B cell (primary cell): ENCODE measurements around the gene EGFR. TPM values are rescaled to one million over a fixed set of nuclear protein-coding genes. Genes with fewer than 3 reads are reported as not detected.

Experiments used
- ATAC-seq: fragments of 200-7000 bp; cut with Tn5 transposase; one replicate; pipeline ENCODE4 v1.10.0; 2021; ENCODE audit warnings: low read depth, mild to moderate bottlenecking, moderate number of reproducible peaks, moderate library complexity
- CTCF ChIA-PET: fragments of 350-600 bp; sonication (Branson Sonifier 250); formaldehyde crosslinking; loops from one replicate; lab custom pipeline; 2021; ENCODE audit warnings: antibody characterized with exemption, inconsistent platforms; lab: Charles Lee
- POLR2A ChIA-PET: fragments of 350-600 bp; sonication (Branson Sonifier 250); formaldehyde crosslinking; loops from one replicate; lab custom pipeline; 2021; ENCODE audit warnings: antibody characterized with exemption; lab: Charles Lee
- DNase-seq: peaks from one replicate; pipeline ENCODE4 v3.0.0; 2013
- H2AFZ ChIP-seq: 2 replicates; pipeline ENCODE4 v1.6.1; 2012; ENCODE audit warnings: mild to moderate bottlenecking, low read depth, low read length; ENCODE audit not compliant: insufficient read depth, poor library complexity, severe bottlenecking
- H3K27ac ChIP-seq, 2 donors: 1 replicate in 1 of 2; 2 replicates in 1 of 2; pipeline ENCODE4 v1.5.1; 2012 to 2013; ENCODE audit warnings: low read length in 2 of 2, mild to moderate bottlenecking in 2 of 2, moderate library complexity in 1 of 2
- H3K27me3 ChIP-seq, 4 experiments: fragments of 200-600 bp in 1 of 4; sonication (generic) in 1 of 4; replicated peaks in 1 of 4; 1 replicate in 2 of 4; 2 replicates in 2 of 4; pipeline versions ENCODE4 v1.6.1 to v1.7.0; 2013 to 2016; ENCODE audit warnings: low read length in 3 of 4, mild to moderate bottlenecking in 2 of 4, mixed read lengths in 1 of 4, moderate library complexity in 1 of 4; ENCODE audit not compliant: insufficient read depth in 4 of 4, control insufficient read depth in 3 of 4; ENCODE audit errors: control extremely low read depth in 1 of 4
- H3K36me3 ChIP-seq, 2 experiments: replicated peaks in 1 of 2; 1 replicate in 1 of 2; 2 replicates in 1 of 2; pipeline versions ENCODE4 v1.6.1 to v1.7.1; 2013; ENCODE audit warnings: low read length in 1 of 2; ENCODE audit not compliant: insufficient read depth in 2 of 2, control insufficient read depth in 1 of 2; ENCODE audit errors: control extremely low read depth in 1 of 2, extremely low read depth in 1 of 2
- H3K4me1 ChIP-seq, 2 donors: fragments of 200-600 bp in 1 of 2; sonication (generic) in 1 of 2; 1 replicate in 1 of 2; 2 replicates in 1 of 2; pipeline versions ENCODE4 v1.5.1 to v1.6.1; 2013 to 2017; ENCODE audit warnings: low read length in 2 of 2; ENCODE audit not compliant: control insufficient read depth in 2 of 2, insufficient read depth in 2 of 2
- H3K4me2 ChIP-seq: replicated peaks from 2 replicates; pipeline ENCODE3; 2012; ENCODE audit warnings: mild to moderate bottlenecking, low read depth, low read length; ENCODE audit not compliant: poor library complexity, severe bottlenecking
- H3K4me3 ChIP-seq, 5 experiments: fragments of 200-600 bp in 1 of 5; sonication (generic) in 1 of 5; 1 replicate in 3 of 5; 2 replicates in 2 of 5; pipeline versions ENCODE4 v1.5.1 to v1.7.0; 2011 to 2016; ENCODE audit warnings: low read length in 4 of 5, mild to moderate bottlenecking in 4 of 5, low read depth in 2 of 5, control low read depth in 1 of 5, moderate library complexity in 1 of 5; ENCODE audit not compliant: insufficient read depth in 1 of 5; ENCODE audit errors: control extremely low read depth in 1 of 5, extremely low read depth in 1 of 5
- H3K79me2 ChIP-seq: fragments of 200-600 bp; sonication (generic); one replicate; pipeline ENCODE4 v1.6.0; 2016; ENCODE audit warnings: low read length; ENCODE audit not compliant: control insufficient read depth, insufficient read depth
- H3K9ac ChIP-seq: fragments of 200-600 bp; sonication (generic); 2 replicates; pipeline ENCODE4 v1.6.1; 2017; ENCODE audit warnings: mild to moderate bottlenecking, low read length, moderate library complexity
- H3K9me3 ChIP-seq, 3 donors: one replicate each; pipeline versions ENCODE4 v1.6.1 to v1.7.1; 2013; ENCODE audit warnings: low read length in 2 of 3; ENCODE audit not compliant: control insufficient read depth in 2 of 3, insufficient read depth in 1 of 3; ENCODE audit errors: control extremely low read depth in 1 of 3
- H4K20me1 ChIP-seq: 2 replicates; pipeline ENCODE4 v1.6.0; 2012; ENCODE audit warnings: mild to moderate bottlenecking, low read length; ENCODE audit not compliant: insufficient read depth, control insufficient read depth, poor library complexity, severe bottlenecking
- H3K27ac Mint-ChIP-seq: one replicate; pipeline ENCODE4 v1.8.0; 2021; ENCODE audit warnings: mixed read lengths
- H3K27me3 Mint-ChIP-seq: one replicate; pipeline ENCODE4 v1.8.0; 2021; ENCODE audit warnings: mixed read lengths
- H3K4me1 Mint-ChIP-seq: one replicate; pipeline ENCODE4 v1.8.0; 2021; ENCODE audit warnings: mixed read lengths
- H3K4me3 Mint-ChIP-seq: one replicate; pipeline ENCODE4 v1.8.0; 2021; ENCODE audit warnings: mixed read lengths
- H3K9me3 Mint-ChIP-seq: one replicate; pipeline ENCODE4 v1.8.0; 2022; ENCODE audit warnings: mixed read lengths; ENCODE audit not compliant: insufficient read depth
- CTCF ChIP-seq: fragments of 200-600 bp; IDR thresholded peaks from one replicate; pipeline ENCODE4 v1.8.0; 2022; ENCODE audit warnings: antibody characterized with exemption, mild to moderate bottlenecking
- EZH2 ChIP-seq: IDR thresholded peaks from 2 replicates; pipeline ENCODE4 v1.6.1; 2012; ENCODE audit warnings: borderline replicate concordance, low read depth, mild to moderate bottlenecking, moderate library complexity, low read length; ENCODE audit not compliant: insufficient read depth, poor library complexity, severe bottlenecking
- WGBS: methylation state at CpG from one replicate; pipeline ENCODE4 v1.1.5; 2013; ENCODE audit warnings: missing lambda C conversion rate; ENCODE audit not compliant: insufficient coverage; 5-methylcytosine and 5-hydroxymethylcytosine counted together
- intact Hi-C: fragments of 100-400 bp; cut with micrococcal nuclease; formaldehyde crosslinking; loops from one replicate; pipeline ENCODE4 v1.10.0; 2022
- polyA plus RNA-seq: library from polyadenylated mRNA; depleted of rRNA; stranded (reverse); fragments of >200 nt; gene quantifications from 2 replicates; pipeline ENCODE4 v1.2.3, GENCODE V29; 2012
- total RNA-seq, 2 donors: library from RNA; stranded (reverse); fragments of 120-200 nt in 1 of 2; gene quantifications; 1 replicate in 1 of 2; 2 replicates in 1 of 2; pipeline versions ENCODE4 v1.2.3 to v1.2.4, GENCODE V29; 2013 to 2022

The EGFR gene
- total and polyA plus RNA-seq, 2 donors (not counting 1 experiment from before 2014, with no cell fraction given): not detected

- Mint-ChIP-seq H3K27me3 (peaks cover 6% of the 10 kb centered on the region), H3K4me1 (no peaks in the 10 kb centered on the region), H3K27ac (no peak overlapping the region), H3K4me3 (no peak overlapping the region), H3K9me3 (peaks cover 2% of the 10 kb centered on the region)
- Histone ChIP-seq H3K9me3 (peaks cover 0 to 6% (median 0%) of the 10 kb centered on the region in 3 donors), H3K27me3 (no peaks in the 10 kb centered on the region), H3K36me3 (no peaks in the 10 kb centered on the region), H3K9ac (no peak overlapping the region), H3K4me1 (no peaks in the 10 kb centered on the region), H3K4me2 (no peak overlapping the region), H3K4me3 (no peak overlapping the region), H3K27ac (no peak overlapping the region), H2AFZ (no peak overlapping the region), H4K20me1 (no peaks in the 10 kb centered on the region), H3K79me2 (no peaks in the 10 kb centered on the region)
- DNase-seq (no peak), ATAC-seq (no peak)
- intact Hi-C loops: no loop called here
- ChIA-PET CTCF (no interaction called here), POLR2A (no interaction called here)
- WGBS: 63% methylated on average over 9 of the region's 11 CpGs
- TF ChIP-seq EZH2: no peak
- no peak for TF ChIP-seq CTCF
These were observed 151.7 kb downstream of the EGFR start for GRCh38 chr7:55170335-55171069.

- Histone ChIP-seq H3K27ac (no peak overlapping the region), H3K36me3 (no peaks in the 10 kb centered on the region), H3K4me2 (no peak overlapping the region), H2AFZ (no peak overlapping the region), H3K79me2 (no peaks in the 10 kb centered on the region), H3K4me3 (no peak overlapping the region), H3K4me1 (no peaks in the 10 kb centered on the region), H3K27me3 (no peaks in the 10 kb centered on the region), H3K9me3 (peaks cover 0 to 6% (median 0%) of the 10 kb centered on the region in 3 donors), H4K20me1 (no peaks in the 10 kb centered on the region), H3K9ac (no peak overlapping the region)
- WGBS: 93% methylated on average over 7 of the region's 7 CpGs
- Mint-ChIP-seq H3K4me1 (no peaks in the 10 kb centered on the region), H3K4me3 (no peak overlapping the region), H3K27me3 (peaks cover 6% of the 10 kb centered on the region), H3K9me3 (peaks cover 2% of the 10 kb centered on the region), H3K27ac (no peak overlapping the region)
- ATAC-seq (no peak), DNase-seq (no peak)
- TF ChIP-seq CTCF: no peak
- ChIA-PET CTCF (no interaction called here), POLR2A (no interaction called here)
- intact Hi-C loops: no loop called here
These were observed 152.3 kb downstream of the EGFR start for GRCh38 chr7:55171157-55171556.
